Measurements from ENCODE around the gene CRELD1. TPM values are rescaled to one million over a fixed set of nuclear protein-coding genes. Genes with fewer than 3 reads are reported as not detected.

CRELD1 gene
- total RNA-seq, 1 experiment from 2014 or later: 18.7 TPM

- Histone ChIP-seq H3K36me3 (ENCODE audit: control insufficient read depth in 1 of 2, insufficient read depth in 2 of 2, low read length in 2 of 2) (peaks cover 0 to 3% of the 10 kb centered on the region in 2 experiments; a peak in 2 of 4 replicates), H2AFZ (ENCODE audit: low read depth, low read length, poor library complexity, severe bottlenecking) (no peak overlapping the region), H3K27ac (ENCODE audit: low read depth, low read length) (no peak overlapping the region), H3K79me2 (ENCODE audit: insufficient read depth, low read length) (no peaks in the 10 kb centered on the region), H4K20me1 (ENCODE audit: insufficient read depth) (no peaks in the 10 kb centered on the region), H3K9me2 (ENCODE audit: insufficient read depth) (no peaks in the 10 kb centered on the region), H3K27me3 (ENCODE audit: insufficient read depth, low read length) (no peaks in the 10 kb centered on the region), H3K9me3 (ENCODE audit: control insufficient read depth in 1 of 2, insufficient read depth in 1 of 2, low read depth in 1 of 2, low read length in 2 of 2) (no peaks in the 10 kb centered on the region), H3K4me3 (replicated peaks in 1 of 2; ENCODE audit: low read depth in 1 of 2, low read length in 2 of 2) (no peak overlapping the region), H3K9ac (ENCODE audit: low read length) (no peak overlapping the region), H3K4me2 (ENCODE audit: low read length) (no peak overlapping the region), H3K4me1 (ENCODE audit: control insufficient read depth in 1 of 2, insufficient read depth in 2 of 2, low read length in 2 of 2) (peaks cover 11 to 23% of the 10 kb centered on the region in 2 experiments; a peak in 3 of 4 replicates)
- ATAC-seq (no peak), DNase-seq (ENCODE audit: low read depth, low spot score) (no peak)
- intact Hi-C loops (cut with micrococcal nuclease): no loop called here
- ChIA-PET CTCF (no interaction called here), POLR2A (no interaction called here), RAD21 (ENCODE audit: low non-redundant PET in 1 of 2, low total read pairs in 2 of 2, uncharacterized antibody in 2 of 2, unreplicated experiment in 2 of 2) (no interaction called here)
- no peak for TF ChIP-seq ZNF274 (IDR thresholded peaks at IDR 0.05; ENCODE audit: low read depth, low read length)
- no peak for TF ChIP-seq ZFX (IDR thresholded peaks at IDR 0.05)
- no peak for TF ChIP-seq POLR2AphosphoS5 (IDR thresholded peaks at IDR 0.05; ENCODE audit: low read depth, low read length)
- TF ChIP-seq SRF (IDR thresholded peaks at IDR 0.05; ENCODE audit: low read depth): no peak
- TF ChIP-seq MAX (IDR thresholded peaks at IDR 0.05): no peak
- TF ChIP-seq FOSL1 (IDR thresholded peaks at IDR 0.05; ENCODE audit: low read depth): no peak
- no peak for TF ChIP-seq EZH2 (IDR thresholded peaks at IDR 0.05)
- TF ChIP-seq POLR2A (IDR thresholded peaks at IDR 0.05; ENCODE audit: borderline replicate concordance, extremely low read depth, insufficient read depth, insufficient read length): no peak
- no TSS peak for BruUV-seq (replicated peaks)
Measured at GRCh38 chr3:9906480-9906879, 27.2 kb upstream of the CRELD1 start.

- Histone ChIP-seq H3K9me3 (ENCODE audit: control insufficient read depth in 1 of 2, insufficient read depth in 1 of 2, low read depth in 1 of 2, low read length in 2 of 2) (no peaks in the 10 kb centered on the region), H3K9me2 (ENCODE audit: insufficient read depth) (no peaks in the 10 kb centered on the region), H4K20me1 (ENCODE audit: insufficient read depth) (no peaks in the 10 kb centered on the region), H3K9ac (ENCODE audit: low read length) (no peak overlapping the region), H3K4me3 (replicated peaks in 1 of 2; ENCODE audit: low read depth in 1 of 2, low read length in 2 of 2) (no peak overlapping the region), H3K79me2 (ENCODE audit: insufficient read depth, low read length) (no peaks in the 10 kb centered on the region), H3K4me2 (ENCODE audit: low read length) (no peak overlapping the region), H3K27ac (ENCODE audit: low read depth, low read length) (no peak overlapping the region), H3K36me3 (ENCODE audit: control insufficient read depth in 1 of 2, insufficient read depth in 2 of 2, low read length in 2 of 2) (peaks cover 0 to 3% of the 10 kb centered on the region in 2 experiments; a peak in 2 of 4 replicates), H2AFZ (ENCODE audit: low read depth, low read length, poor library complexity, severe bottlenecking) (no peak overlapping the region), H3K27me3 (ENCODE audit: insufficient read depth, low read length) (no peaks in the 10 kb centered on the region), H3K4me1 (ENCODE audit: control insufficient read depth in 1 of 2, insufficient read depth in 2 of 2, low read length in 2 of 2) (peaks cover 7 to 9% of the 10 kb centered on the region in 2 experiments; a peak in 3 of 4 replicates)
- POLR2A ChIA-PET: no interaction called here
- intact Hi-C loops (cut with micrococcal nuclease): no loop called here
- ATAC-seq (no peak), DNase-seq (ENCODE audit: low read depth, low spot score) (no peak)
- RAD21 ChIA-PET (ENCODE audit: low non-redundant PET in 1 of 2, low total read pairs in 2 of 2, uncharacterized antibody in 2 of 2, unreplicated experiment in 2 of 2): no interaction called here
- no TSS peak for BruUV-seq (replicated peaks)
- CTCF ChIA-PET: interaction anchor here (1.8 kb wide), 1 partner anchor 24 kb away, joined by 3 read pairs; no protein-coding TSS in a partner anchor
- TF ChIP-seq SIN3A (IDR thresholded peaks at IDR 0.05; ENCODE audit: low read depth) (no peak), EZH2phosphoT487 (IDR thresholded peaks at IDR 0.05; ENCODE audit: borderline replicate concordance) (no peak), CBX3 (IDR thresholded peaks at IDR 0.05; ENCODE audit: low read depth) (no peak), ZFX (IDR thresholded peaks at IDR 0.05) (no peak), EZH2 (IDR thresholded peaks at IDR 0.05) (no peak), EGR1 (IDR thresholded peaks at IDR 0.05; ENCODE audit: low read depth) (no peak), TCF7L2 (IDR thresholded peaks at IDR 0.05; ENCODE audit: borderline replicate concordance, extremely low read depth, insufficient read depth, insufficient read length) (no peak), REST (IDR thresholded peaks at IDR 0.05; ENCODE audit: low read depth) (no peak), CTCF (IDR thresholded peaks at IDR 0.05 in 2 of 3, conservative IDR thresholded peaks at IDR 0.05 in 1 of 3; ENCODE audit: borderline replicate concordance in 1 of 3, insufficient read depth in 1 of 3, low read depth in 2 of 3, low read length in 2 of 3) (no peak), JUND (IDR thresholded peaks at IDR 0.05) (no peak), CEBPB (IDR thresholded peaks at IDR 0.05; ENCODE audit: low read depth) (no peak), ELF1 (IDR thresholded peaks at IDR 0.05; ENCODE audit: borderline replicate concordance, low read depth) (no peak), SP1 (IDR thresholded peaks at IDR 0.05; ENCODE audit: low read depth) (no peak)
Measured at GRCh38 chr3:9908286-9908685, 25.3 kb upstream of the CRELD1 start.

Data from HCT116 (cell line).